OCI-LY7 (cell line): Measurements from ENCODE around the gene RIIAD1.

Source experiments
- EZH2phosphoT487 ChIP-seq: fragments of 200-600 bp; sonication (generic); IDR thresholded peaks from 2 replicates; pipeline ENCODE4 v1.6.1; 2018; ENCODE audit warnings: low read depth, borderline replicate concordance, mild to moderate bottlenecking, mixed run types, antibody characterized with exemption, low read length, moderate library complexity, mixed read lengths
- TF ChIP-seq, protein P1 (sequence below): fragments of 200-600 bp; sonication (generic); conservative IDR thresholded peaks from 2 replicates; pipeline ENCODE4 v1.5.1; 2014; ENCODE audit warnings: mild to moderate bottlenecking, antibody characterized with exemption, low read length, moderate library complexity, mixed read lengths

DNA sequence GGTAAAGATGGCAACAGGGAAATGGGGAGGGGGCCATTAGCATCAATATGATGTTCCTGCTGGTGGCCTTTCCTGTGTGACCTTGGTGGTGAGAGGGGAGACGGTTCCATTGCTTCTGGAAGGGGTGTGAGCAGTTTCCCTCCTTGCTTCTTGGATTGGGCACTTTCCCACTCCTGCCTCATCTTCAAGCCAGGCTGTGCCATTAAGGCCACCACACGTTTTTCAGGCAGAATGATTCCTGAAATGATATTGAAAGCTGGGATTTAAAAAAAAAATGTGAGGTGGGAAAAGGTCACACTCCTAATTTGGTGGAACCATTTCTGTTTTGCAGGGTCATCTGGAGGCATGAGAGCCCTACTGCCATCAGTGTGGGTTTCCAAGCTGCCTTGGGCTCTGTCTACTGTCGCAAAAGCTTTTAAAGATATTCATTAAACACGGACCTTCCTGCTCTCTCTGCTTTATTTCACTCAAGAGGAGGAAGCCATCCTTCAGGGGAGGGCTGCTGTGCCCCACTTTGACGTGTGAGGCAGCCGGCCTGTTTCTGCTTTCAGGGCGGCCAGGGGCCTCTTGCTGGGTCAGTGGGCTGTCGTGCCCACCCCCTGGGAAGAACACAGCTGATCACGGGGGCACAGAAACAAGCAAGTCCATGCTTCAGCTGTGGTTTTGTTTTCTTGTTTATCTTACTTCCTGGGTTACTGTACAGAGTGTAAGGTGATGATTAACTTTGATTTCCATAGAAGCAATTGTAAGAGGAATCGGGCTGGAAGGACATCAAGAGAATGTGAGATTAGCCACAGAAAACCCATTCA lies 8.0 kb downstream of the RIIAD1 start:
- TF ChIP-seq, protein P1, sequence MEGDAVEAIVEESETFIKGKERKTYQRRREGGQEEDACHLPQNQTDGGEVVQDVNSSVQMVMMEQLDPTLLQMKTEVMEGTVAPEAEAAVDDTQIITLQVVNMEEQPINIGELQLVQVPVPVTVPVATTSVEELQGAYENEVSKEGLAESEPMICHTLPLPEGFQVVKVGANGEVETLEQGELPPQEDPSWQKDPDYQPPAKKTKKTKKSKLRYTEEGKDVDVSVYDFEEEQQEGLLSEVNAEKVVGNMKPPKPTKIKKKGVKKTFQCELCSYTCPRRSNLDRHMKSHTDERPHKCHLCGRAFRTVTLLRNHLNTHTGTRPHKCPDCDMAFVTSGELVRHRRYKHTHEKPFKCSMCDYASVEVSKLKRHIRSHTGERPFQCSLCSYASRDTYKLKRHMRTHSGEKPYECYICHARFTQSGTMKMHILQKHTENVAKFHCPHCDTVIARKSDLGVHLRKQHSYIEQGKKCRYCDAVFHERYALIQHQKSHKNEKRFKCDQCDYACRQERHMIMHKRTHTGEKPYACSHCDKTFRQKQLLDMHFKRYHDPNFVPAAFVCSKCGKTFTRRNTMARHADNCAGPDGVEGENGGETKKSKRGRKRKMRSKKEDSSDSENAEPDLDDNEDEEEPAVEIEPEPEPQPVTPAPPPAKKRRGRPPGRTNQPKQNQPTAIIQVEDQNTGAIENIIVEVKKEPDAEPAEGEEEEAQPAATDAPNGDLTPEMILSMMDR: no peak
- TF ChIP-seq EZH2phosphoT487: no peak
